ENCODE measurements around the gene ICE2.

ICE2 gene

GRCh38 chr15:60480888-60481287 is 1.9 kb upstream of the ICE2 start:
- no peak overlapping the region for H3K4me2 ChIP-seq (ENCODE audit: low read length, poor library complexity, severe bottlenecking)

GRCh38 chr15:60480149-60480548 is 1.2 kb upstream of the ICE2 start:
- Histone ChIP-seq H3K9ac (ENCODE audit: low read length) (no peak overlapping the region), H3K27ac (ENCODE audit: low read length, poor library complexity, severe bottlenecking) (no peak overlapping the region)

More at GRCh38 chr15:60480888-60481287, 1.9 kb upstream of the ICE2 start:
- H2BK5ac ChIP-seq (ENCODE audit: low read depth, low read length, poor library complexity, severe bottlenecking): no peak overlapping the region
- WGBS: no CpG with 5 or more reads among the region's 3 CpGs
- peaks cover 2% of the 10 kb centered on the region for H3K4me1 ChIP-seq (ENCODE audit: control insufficient read depth, insufficient read depth, low read depth, low read length)
- H3K27ac ChIP-seq (ENCODE audit: low read length, poor library complexity, severe bottlenecking): no peak overlapping the region
- no peak overlapping the region for H3K4me3 ChIP-seq (ENCODE audit: insufficient read depth in 1 of 2, low read depth in 1 of 2, low read length in 2 of 2)
- H4K8ac ChIP-seq (ENCODE audit: low read length): no peak overlapping the region
- H3K36me3 ChIP-seq (ENCODE audit: control insufficient read depth in 1 of 2, insufficient read depth in 2 of 2, low read depth in 1 of 2, low read length in 2 of 2): peaks cover 0 to 1% of the 10 kb centered on the region in 2 experiments
- no peak overlapping the region for H2BK12ac ChIP-seq (ENCODE audit: low read length in 2 of 2)
- H2AFZ ChIP-seq (ENCODE audit: low read depth, low read length): no peak overlapping the region
- H3K23ac ChIP-seq (ENCODE audit: low read length in 2 of 2): no peak overlapping the region
- no peak overlapping the region for H3K14ac ChIP-seq (ENCODE audit: low read length in 2 of 2)
- no peak overlapping the region for H4K91ac ChIP-seq (ENCODE audit: low read length)
- DNase-seq: no peak
- no peaks in the 10 kb centered on the region for H3K9me3 ChIP-seq (ENCODE audit: control insufficient read depth, low read length)
- no peak overlapping the region for H3K18ac ChIP-seq (ENCODE audit: low read depth in 1 of 2, low read length in 2 of 2)
- no peak overlapping the region for H3K9ac ChIP-seq (ENCODE audit: low read length)
- no peak overlapping the region for H2BK15ac ChIP-seq (ENCODE audit: low read depth, poor library complexity, severe bottlenecking)
- no peak overlapping the region for H3K4ac ChIP-seq (ENCODE audit: low read depth in 1 of 2, low read length in 2 of 2)
- H2BK120ac ChIP-seq (ENCODE audit: low read depth, low read length): no peak overlapping the region
- peaks cover 1% of the 10 kb centered on the region for H3K79me1 ChIP-seq (replicated peaks; ENCODE audit: low read length, poor library complexity, severe bottlenecking)
- H2AK5ac ChIP-seq (ENCODE audit: low read length, severe bottlenecking): no peak overlapping the region
- no peaks in the 10 kb centered on the region for H3K27me3 ChIP-seq (ENCODE audit: control insufficient read depth in 1 of 2, insufficient read depth in 1 of 2, low read length in 2 of 2)

GRCh38 chr15:60479361-60480110 is 594 bp upstream of the ICE2 start:
- Histone ChIP-seq H3K14ac (ENCODE audit: low read length in 2 of 2) (no peak overlapping the region), H3K4me1 (ENCODE audit: control insufficient read depth, insufficient read depth, low read depth, low read length) (peaks cover 2% of the 10 kb centered on the region), H3K27ac (ENCODE audit: low read length, poor library complexity, severe bottlenecking) (peak overlapping the region; percentile 59), H3K27me3 (ENCODE audit: control insufficient read depth in 1 of 2, insufficient read depth in 1 of 2, low read length in 2 of 2) (no peaks in the 10 kb centered on the region), H2AK5ac (ENCODE audit: low read length, severe bottlenecking) (no peak overlapping the region), H3K18ac (ENCODE audit: low read depth in 1 of 2, low read length in 2 of 2) (peak overlapping the region in 1 of 2 experiments; percentile 86), H3K9ac (ENCODE audit: low read length) (peak overlapping the region; percentile 99), H3K9me3 (ENCODE audit: control insufficient read depth, low read length) (no peaks in the 10 kb centered on the region), H3K4me3 (ENCODE audit: insufficient read depth in 1 of 2, low read depth in 1 of 2, low read length in 2 of 2) (peak overlapping the region; percentile 94 to 97), H2BK15ac (ENCODE audit: low read depth, poor library complexity, severe bottlenecking) (no peak overlapping the region), H4K91ac (ENCODE audit: low read length) (peak overlapping the region; percentile 78), H3K36me3 (ENCODE audit: control insufficient read depth in 1 of 2, insufficient read depth in 2 of 2, low read depth in 1 of 2, low read length in 2 of 2) (peaks cover 0 to 9% of the 10 kb centered on the region in 2 experiments), H4K8ac (ENCODE audit: low read length) (peak overlapping the region; percentile 80), H3K23ac (ENCODE audit: low read length in 2 of 2) (no peak overlapping the region), H3K4me2 (ENCODE audit: low read length, poor library complexity, severe bottlenecking) (peak overlapping the region; percentile 83), H2AFZ (ENCODE audit: low read depth, low read length) (no peak overlapping the region), H2BK5ac (ENCODE audit: low read depth, low read length, poor library complexity, severe bottlenecking) (no peak overlapping the region), H3K79me1 (replicated peaks; ENCODE audit: low read length, poor library complexity, severe bottlenecking) (peaks cover 1% of the 10 kb centered on the region), H2BK12ac (ENCODE audit: low read length in 2 of 2) (no peak overlapping the region), H3K4ac (ENCODE audit: low read depth in 1 of 2, low read length in 2 of 2) (peak overlapping the region in 1 of 2 experiments; percentile 47), H2BK120ac (ENCODE audit: low read depth, low read length) (no peak overlapping the region)
- 69% methylated on average over 6 of the region's 10 CpGs for WGBS
- DNase-seq: no peak

More at GRCh38 chr15:60480149-60480548, 1.2 kb upstream of the ICE2 start:
- Histone ChIP-seq H3K9me3 (ENCODE audit: control insufficient read depth, low read length) (no peaks in the 10 kb centered on the region), H4K91ac (ENCODE audit: low read length) (no peak overlapping the region), H4K8ac (ENCODE audit: low read length) (no peak overlapping the region), H3K4ac (ENCODE audit: low read depth in 1 of 2, low read length in 2 of 2) (no peak overlapping the region), H2BK120ac (ENCODE audit: low read depth, low read length) (no peak overlapping the region), H3K14ac (ENCODE audit: low read length in 2 of 2) (no peak overlapping the region), H3K4me1 (ENCODE audit: control insufficient read depth, insufficient read depth, low read depth, low read length) (peaks cover 2% of the 10 kb centered on the region), H3K18ac (ENCODE audit: low read depth in 1 of 2, low read length in 2 of 2) (no peak overlapping the region), H3K36me3 (ENCODE audit: control insufficient read depth in 1 of 2, insufficient read depth in 2 of 2, low read depth in 1 of 2, low read length in 2 of 2) (peaks cover 0 to 3% of the 10 kb centered on the region in 2 experiments), H2BK12ac (ENCODE audit: low read length in 2 of 2) (no peak overlapping the region), H2BK5ac (ENCODE audit: low read depth, low read length, poor library complexity, severe bottlenecking) (no peak overlapping the region), H3K4me3 (ENCODE audit: insufficient read depth in 1 of 2, low read depth in 1 of 2, low read length in 2 of 2) (peak overlapping the region in 1 of 2 experiments; percentile 94), H3K79me1 (replicated peaks; ENCODE audit: low read length, poor library complexity, severe bottlenecking) (peaks cover 1% of the 10 kb centered on the region), H3K4me2 (ENCODE audit: low read length, poor library complexity, severe bottlenecking) (no peak overlapping the region), H2AK5ac (ENCODE audit: low read length, severe bottlenecking) (no peak overlapping the region), H2BK15ac (ENCODE audit: low read depth, poor library complexity, severe bottlenecking) (no peak overlapping the region), H2AFZ (ENCODE audit: low read depth, low read length) (no peak overlapping the region), H3K23ac (ENCODE audit: low read length in 2 of 2) (no peak overlapping the region), H3K27me3 (ENCODE audit: control insufficient read depth in 1 of 2, insufficient read depth in 1 of 2, low read length in 2 of 2) (no peaks in the 10 kb centered on the region)
- 100% methylated on average over 1 of the region's 1 CpG for WGBS
- DNase-seq: no peak

GRCh38 chr15:60477916-60478565 is 901 bp downstream of the ICE2 start:
- peak overlapping the region in 1 of 2 experiments; percentile 14 for H3K18ac ChIP-seq (ENCODE audit: low read depth in 1 of 2, low read length in 2 of 2)
- H3K4me1 ChIP-seq (ENCODE audit: control insufficient read depth, insufficient read depth, low read depth, low read length): peaks cover 2% of the 10 kb centered on the region
- peak overlapping the region; percentile 99 for H4K8ac ChIP-seq (ENCODE audit: low read length)
- H2AFZ ChIP-seq (ENCODE audit: low read depth, low read length): no peak overlapping the region
- H2AK5ac ChIP-seq (ENCODE audit: low read length, severe bottlenecking): peak overlapping the region; percentile 57
- peak overlapping the region in 1 of 2 experiments; percentile 94 for H3K4me3 ChIP-seq (ENCODE audit: insufficient read depth in 1 of 2, low read depth in 1 of 2, low read length in 2 of 2)
- peak overlapping the region; percentile 46 for H2BK5ac ChIP-seq (ENCODE audit: low read depth, low read length, poor library complexity, severe bottlenecking)
- peak overlapping the region; percentile 79 for H3K4me2 ChIP-seq (ENCODE audit: low read length, poor library complexity, severe bottlenecking)
- 25% methylated on average over 9 of the region's 9 CpGs for WGBS
- H3K36me3 ChIP-seq (ENCODE audit: control insufficient read depth in 1 of 2, insufficient read depth in 2 of 2, low read depth in 1 of 2, low read length in 2 of 2): peaks cover 4 to 21% of the 10 kb centered on the region in 2 experiments
- no peak overlapping the region for H3K23ac ChIP-seq (ENCODE audit: low read length in 2 of 2)
- H4K91ac ChIP-seq (ENCODE audit: low read length): no peak overlapping the region
- no peak overlapping the region for H2BK120ac ChIP-seq (ENCODE audit: low read depth, low read length)
- peak overlapping the region; percentile 83 for H3K27ac ChIP-seq (ENCODE audit: low read length, poor library complexity, severe bottlenecking)
- no peaks in the 10 kb centered on the region for H3K9me3 ChIP-seq (ENCODE audit: control insufficient read depth, low read length)
- H3K4ac ChIP-seq (ENCODE audit: low read depth in 1 of 2, low read length in 2 of 2): peak overlapping the region; percentile 63 to 97
- no peaks in the 10 kb centered on the region for H3K27me3 ChIP-seq (ENCODE audit: control insufficient read depth in 1 of 2, insufficient read depth in 1 of 2, low read length in 2 of 2)
- H2BK12ac ChIP-seq (ENCODE audit: low read length in 2 of 2): peak overlapping the region in 1 of 2 experiments; percentile 94
- no peak overlapping the region for H3K14ac ChIP-seq (ENCODE audit: low read length in 2 of 2)
- peak; percentile 64 for DNase-seq
- peaks cover 7% of the 10 kb centered on the region for H3K79me1 ChIP-seq (replicated peaks; ENCODE audit: low read length, poor library complexity, severe bottlenecking)
- peak overlapping the region; percentile 99 for H3K9ac ChIP-seq (ENCODE audit: low read length)
- no peak overlapping the region for H2BK15ac ChIP-seq (ENCODE audit: low read depth, poor library complexity, severe bottlenecking)
